ENCODE data around the gene DGKH.
"Not testable (repeated sequence)": the region's sequence is repeated elsewhere in the genome, so short reads cannot be mapped to it uniquely, and the experiment has no call there.

Gene DGKH

GRCh38 chr13:42070599-42070998 is 22.2 kb downstream of the DGKH start:
- DNase-seq (ENCODE audit: low spot score); H3K9ac ChIP-seq (ENCODE audit: low read depth, low read length, poor library complexity); H2BK120ac ChIP-seq (ENCODE audit: low read depth, low read length); H4K91ac ChIP-seq (ENCODE audit: low read depth, low read length, poor library complexity); H2BK5ac ChIP-seq (ENCODE audit: low read length); H3K23ac ChIP-seq (ENCODE audit: low read depth, low read length, poor library complexity); H3K18ac ChIP-seq (ENCODE audit: low read length); H3K4me1 ChIP-seq (ENCODE audit: control insufficient read depth in 2 of 2, insufficient read depth in 1 of 2, low read depth in 1 of 2, low read length in 2 of 2); H3K4me3 ChIP-seq (ENCODE audit: low read length in 2 of 2); H2BK12ac ChIP-seq (ENCODE audit: low read length); H3K79me1 ChIP-seq (ENCODE audit: low read depth, low read length); H2BK15ac ChIP-seq (ENCODE audit: low read length); H2AFZ ChIP-seq (ENCODE audit: low read length); H3K4ac ChIP-seq (ENCODE audit: low read length); H2AK5ac ChIP-seq (ENCODE audit: low read depth, low read length); H4K8ac ChIP-seq (ENCODE audit: low read depth, low read length); H3K4me2 ChIP-seq (ENCODE audit: insufficient read depth, low read length, poor library complexity, severe bottlenecking); H3K27me3 ChIP-seq (ENCODE audit: control insufficient read depth in 3 of 3, insufficient read depth in 3 of 3, low read depth in 1 of 3, low read length in 3 of 3); H3K14ac ChIP-seq (ENCODE audit: low read length); H3K9me3 ChIP-seq (replicated peaks in 1 of 2; ENCODE audit: control insufficient read depth in 2 of 2, insufficient read depth in 1 of 2, low read depth in 1 of 2, low read length in 2 of 2); H3K27ac ChIP-seq (replicated peaks; ENCODE audit: low read length): not testable (repeated sequence)
- no CpG with 5 or more reads among the region's 2 CpGs for WGBS, 2 donors (ENCODE audit: extremely low coverage in 2 of 2, insufficient read length in 2 of 2, insufficient replicate concordance in 1 of 2)
- H3K36me3 ChIP-seq (replicated peaks in 1 of 2; ENCODE audit: control insufficient read depth in 2 of 2, insufficient read depth in 2 of 2, low read length in 2 of 2), result peaks cover 4 to 26% of the 10 kb centered on the region in 2 donors

- H2AK5ac ChIP-seq (ENCODE audit: low read depth, low read length); H4K8ac ChIP-seq (ENCODE audit: low read depth, low read length); H3K27me3 ChIP-seq (ENCODE audit: control insufficient read depth in 3 of 3, insufficient read depth in 3 of 3, low read depth in 1 of 3, low read length in 3 of 3); H3K4me3 ChIP-seq (ENCODE audit: low read length in 2 of 2); H2BK120ac ChIP-seq (ENCODE audit: low read depth, low read length); H2AFZ ChIP-seq (ENCODE audit: low read length); H2BK12ac ChIP-seq (ENCODE audit: low read length); H3K4ac ChIP-seq (ENCODE audit: low read length); H3K18ac ChIP-seq (ENCODE audit: low read length); H3K79me1 ChIP-seq (ENCODE audit: low read depth, low read length); H4K91ac ChIP-seq (ENCODE audit: low read depth, low read length, poor library complexity); H2BK15ac ChIP-seq (ENCODE audit: low read length); DNase-seq (ENCODE audit: low spot score); H3K4me2 ChIP-seq (ENCODE audit: insufficient read depth, low read length, poor library complexity, severe bottlenecking); H3K4me1 ChIP-seq (ENCODE audit: control insufficient read depth in 2 of 2, insufficient read depth in 1 of 2, low read depth in 1 of 2, low read length in 2 of 2); H3K27ac ChIP-seq (replicated peaks; ENCODE audit: low read length); H3K23ac ChIP-seq (ENCODE audit: low read depth, low read length, poor library complexity); H3K9ac ChIP-seq (ENCODE audit: low read depth, low read length, poor library complexity); H3K9me3 ChIP-seq (replicated peaks in 1 of 2; ENCODE audit: control insufficient read depth in 2 of 2, insufficient read depth in 1 of 2, low read depth in 1 of 2, low read length in 2 of 2); H2BK5ac ChIP-seq (ENCODE audit: low read length); H3K14ac ChIP-seq (ENCODE audit: low read length): not testable (repeated sequence)
- no CpG with 5 or more reads among the region's 4 CpGs for WGBS, 2 donors (ENCODE audit: extremely low coverage in 2 of 2, insufficient read length in 2 of 2, insufficient replicate concordance in 1 of 2)
- peaks cover 2 to 21% of the 10 kb centered on the region in 2 donors for H3K36me3 ChIP-seq (replicated peaks in 1 of 2; ENCODE audit: control insufficient read depth in 2 of 2, insufficient read depth in 2 of 2, low read length in 2 of 2)
Observed at GRCh38 chr13:42071179-42071578, 22.7 kb downstream of the DGKH start.

GRCh38 chr13:42071672-42072419 is 23.4 kb downstream of the DGKH start:
- Histone ChIP-seq H2BK5ac (ENCODE audit: low read length) (no peak overlapping the region), H2AFZ (ENCODE audit: low read length) (no peak overlapping the region), H3K27me3 (ENCODE audit: control insufficient read depth in 3 of 3, insufficient read depth in 3 of 3, low read depth in 1 of 3, low read length in 3 of 3) (no peaks in the 10 kb centered on the region), H3K4me3 (ENCODE audit: low read length in 2 of 2) (no peak overlapping the region), H3K4ac (ENCODE audit: low read length) (no peak overlapping the region), H3K36me3 (replicated peaks in 1 of 2; ENCODE audit: control insufficient read depth in 2 of 2, insufficient read depth in 2 of 2, low read length in 2 of 2) (peaks cover 0 to 16% of the 10 kb centered on the region in 2 donors), H3K9ac (ENCODE audit: low read depth, low read length, poor library complexity) (no peak overlapping the region), H3K23ac (ENCODE audit: low read depth, low read length, poor library complexity) (no peak overlapping the region), H3K18ac (ENCODE audit: low read length) (no peak overlapping the region), H3K9me3 (replicated peaks in 1 of 2; ENCODE audit: control insufficient read depth in 2 of 2, insufficient read depth in 1 of 2, low read depth in 1 of 2, low read length in 2 of 2) (no peaks in the 10 kb centered on the region), H3K4me1 (ENCODE audit: control insufficient read depth in 2 of 2, insufficient read depth in 1 of 2, low read depth in 1 of 2, low read length in 2 of 2) (no peaks in the 10 kb centered on the region), H3K27ac (replicated peaks; ENCODE audit: low read length) (no peak overlapping the region), H2AK5ac (ENCODE audit: low read depth, low read length) (no peak overlapping the region), H3K79me1 (ENCODE audit: low read depth, low read length) (peaks cover 2% of the 10 kb centered on the region), H4K91ac (ENCODE audit: low read depth, low read length, poor library complexity) (no peak overlapping the region), H3K4me2 (ENCODE audit: insufficient read depth, low read length, poor library complexity, severe bottlenecking) (no peak overlapping the region), H2BK15ac (ENCODE audit: low read length) (no peak overlapping the region), H3K14ac (ENCODE audit: low read length) (no peak overlapping the region), H2BK120ac (ENCODE audit: low read depth, low read length) (no peak overlapping the region), H4K8ac (ENCODE audit: low read depth, low read length) (no peak overlapping the region), H2BK12ac (ENCODE audit: low read length) (no peak overlapping the region)
- WGBS, 2 donors (ENCODE audit: extremely low coverage in 2 of 2, insufficient read length in 2 of 2, insufficient replicate concordance in 1 of 2), result no CpG with 5 or more reads among the region's 12 CpGs
- DNase-seq (ENCODE audit: low spot score), result no peak

GRCh38 chr13:42073683-42074082 is 25.2 kb downstream of the DGKH start:
- Histone ChIP-seq H3K14ac (ENCODE audit: low read length) (no peak overlapping the region), H3K36me3 (replicated peaks in 1 of 2; ENCODE audit: control insufficient read depth in 2 of 2, insufficient read depth in 2 of 2, low read length in 2 of 2) (peaks cover 0 to 13% of the 10 kb centered on the region in 2 donors), H2BK12ac (ENCODE audit: low read length) (no peak overlapping the region), H3K4ac (ENCODE audit: low read length) (no peak overlapping the region), H3K18ac (ENCODE audit: low read length) (no peak overlapping the region), H4K8ac (ENCODE audit: low read depth, low read length) (no peak overlapping the region), H3K9me3 (replicated peaks in 1 of 2; ENCODE audit: control insufficient read depth in 2 of 2, insufficient read depth in 1 of 2, low read depth in 1 of 2, low read length in 2 of 2) (no peaks in the 10 kb centered on the region), H3K79me1 (ENCODE audit: low read depth, low read length) (peaks cover 2% of the 10 kb centered on the region), H3K4me2 (ENCODE audit: insufficient read depth, low read length, poor library complexity, severe bottlenecking) (no peak overlapping the region), H3K27ac (replicated peaks; ENCODE audit: low read length) (no peak overlapping the region), H2BK5ac (ENCODE audit: low read length) (no peak overlapping the region), H3K4me1 (ENCODE audit: control insufficient read depth in 2 of 2, insufficient read depth in 1 of 2, low read depth in 1 of 2, low read length in 2 of 2) (peaks cover 0 to 1% of the 10 kb centered on the region in 2 donors), H2AK5ac (ENCODE audit: low read depth, low read length) (no peak overlapping the region), H4K91ac (ENCODE audit: low read depth, low read length, poor library complexity) (no peak overlapping the region), H3K9ac (ENCODE audit: low read depth, low read length, poor library complexity) (no peak overlapping the region), H3K27me3 (ENCODE audit: control insufficient read depth in 3 of 3, insufficient read depth in 3 of 3, low read depth in 1 of 3, low read length in 3 of 3) (no peaks in the 10 kb centered on the region), H3K4me3 (ENCODE audit: low read length in 2 of 2) (no peak overlapping the region), H2AFZ (ENCODE audit: low read length) (no peak overlapping the region), H3K23ac (ENCODE audit: low read depth, low read length, poor library complexity) (no peak overlapping the region), H2BK15ac (ENCODE audit: low read length) (no peak overlapping the region), H2BK120ac (ENCODE audit: low read depth, low read length) (no peak overlapping the region)
- no peak for DNase-seq (ENCODE audit: low spot score)
- WGBS, 2 donors (ENCODE audit: extremely low coverage in 2 of 2, insufficient read length in 2 of 2, insufficient replicate concordance in 1 of 2), result no CpG with 5 or more reads among the region's 3 CpGs

Measured in neuronal stem cell (in vitro differentiated cells).